SK-N-SH (cell line): ENCODE measurements around the gene MACROD1. TPM values are rescaled to one million over a fixed set of nuclear protein-coding genes. Genes with fewer than 3 reads are reported as not detected.

ENCODE experiments used
- CTCF ChIA-PET: fragments of 300-600, 350-600 bp; formaldehyde crosslinking; extraction: SDS; loops from one replicate; lab custom pipeline; 2021; lab: Yijun Ruan, JAX
- POLR2A ChIA-PET: fragments of 350-600 bp; sonication (Branson Sonifier 250); formaldehyde crosslinking; extraction: SDS; loops from one replicate; lab custom pipeline; 2020; ENCODE audit warnings: antibody characterized with exemption, inconsistent platforms; lab: Yijun Ruan, JAX
- DNase-seq: peaks from one replicate; pipeline ENCODE4 v3.0.0; 2012
- H2AFZ ChIP-seq: fragments of 200-600 bp; sonication (generic); 2 replicates; pipeline ENCODE4 v1.8.1; 2016; ENCODE audit warnings: antibody characterized with exemption, mild to moderate bottlenecking, low read depth
- H3F3A ChIP-seq: fragments of 200-600 bp; sonication (generic); replicated peaks from 2 replicates; pipeline ENCODE3; 2016; ENCODE audit warnings: antibody characterized with exemption, mild to moderate bottlenecking; ENCODE audit not compliant: insufficient read depth
- H3K27ac ChIP-seq, 2 experiments: fragments of 200-500 bp in 1 of 2; fragments of 200-600 bp in 1 of 2; sonication (Bioruptor generic) in 1 of 2; sonication (generic), shearing (Covaris generic) in 1 of 2; 2 replicates each; pipeline versions ENCODE4 v1.5.1 to v1.6.1; 2014 to 2016; ENCODE audit warnings: low read depth in 2 of 2, inconsistent platforms in 1 of 2, low read length in 1 of 2, mild to moderate bottlenecking in 1 of 2, mixed read lengths in 1 of 2
- H3K27me3 ChIP-seq: fragments of 200-600 bp; sonication (generic), shearing (Covaris generic); 2 replicates; pipeline ENCODE4 v1.6.1; 2016; ENCODE audit warnings: mixed run types; ENCODE audit not compliant: insufficient read depth
- H3K36me3 ChIP-seq, 2 experiments: fragments of 200-500 bp in 1 of 2; fragments of 200-600 bp in 1 of 2; sonication (Bioruptor generic) in 1 of 2; sonication (generic) in 1 of 2; replicated peaks in 1 of 2; 2 replicates each; pipeline versions ENCODE3 to v1.5.1; 2014 to 2016; ENCODE audit warnings: low read length in 1 of 2, mild to moderate bottlenecking in 1 of 2; ENCODE audit not compliant: insufficient read depth in 2 of 2, control insufficient read depth in 1 of 2
- H3K4me1 ChIP-seq, 2 experiments: fragments of 200-500 bp in 1 of 2; fragments of 200-600 bp in 1 of 2; sonication (Bioruptor generic) in 1 of 2; sonication (generic), shearing (Covaris generic) in 1 of 2; 2 replicates each; pipeline versions ENCODE4 v1.5.1 to v1.6.1; 2014 to 2016; ENCODE audit warnings: low read depth in 1 of 2, low read length in 1 of 2, mixed run types in 1 of 2; ENCODE audit not compliant: insufficient read depth in 2 of 2, control insufficient read depth in 1 of 2
- H3K4me2 ChIP-seq: fragments of 200-600 bp; sonication (generic), shearing (Covaris generic); 2 replicates; pipeline ENCODE4 v1.6.1; 2017; ENCODE audit warnings: mixed run types
- H3K4me3 ChIP-seq, 2 experiments: fragments of 200-500 bp in 1 of 2; fragments of 200-600 bp in 1 of 2; sonication (Bioruptor generic) in 1 of 2; sonication (generic), shearing (Covaris generic) in 1 of 2; 2 replicates each; pipeline versions ENCODE4 v1.5.1 to v1.8.1; 2014 to 2016; ENCODE audit warnings: low read depth in 2 of 2, inconsistent platforms in 1 of 2, low read length in 1 of 2, mild to moderate bottlenecking in 1 of 2, mixed read lengths in 1 of 2, moderate library complexity in 1 of 2
- H3K79me2 ChIP-seq: fragments of 200-600 bp; sonication (generic); 2 replicates; pipeline ENCODE4 v1.8.1; 2017; ENCODE audit warnings: mild to moderate bottlenecking; ENCODE audit not compliant: insufficient read depth
- H3K9ac ChIP-seq: fragments of 200-600 bp; sonication (generic); 2 replicates; pipeline ENCODE4 v1.6.1; 2017; ENCODE audit warnings: mixed run types
- H3K9me2 ChIP-seq: fragments of 200-600 bp; sonication (generic); 2 replicates; pipeline ENCODE4 v1.6.1; 2017; ENCODE audit warnings: mixed run types
- H3K9me3 ChIP-seq: fragments of 200-600 bp; sonication (generic); 2 replicates; pipeline ENCODE4 v1.6.1; 2017; ENCODE audit warnings: mixed run types, mild to moderate bottlenecking, moderate library complexity
- H4K20me1 ChIP-seq: fragments of 200-600 bp; sonication (generic); 2 replicates; pipeline ENCODE4 v1.6.1; 2017; ENCODE audit warnings: mild to moderate bottlenecking, mixed run types; ENCODE audit not compliant: insufficient read depth
- CHD2 ChIP-seq: fragments of 150-350 bp; IDR thresholded peaks from 2 replicates; pipeline ENCODE4 v1.6.1; 2018; ENCODE audit warnings: low read length; ENCODE audit not compliant: partially characterized antibody
- EZH2phosphoT487 ChIP-seq: fragments of 200-600 bp; sonication (generic); IDR thresholded peaks from 2 replicates; pipeline ENCODE4 v1.6.1; 2017; ENCODE audit warnings: low read depth, mixed run types, mild to moderate bottlenecking, antibody characterized with exemption, moderate library complexity, borderline replicate concordance
- FOXJ3 ChIP-seq: sonication (generic); formaldehyde crosslinking; IDR thresholded peaks from 2 replicates; pipeline ENCODE4 v1.5.1; 2020; ENCODE audit warnings: mild to moderate bottlenecking, missing genetic modification reagents
- GATA2 ChIP-seq: sonication (generic); formaldehyde crosslinking; IDR thresholded peaks from 2 replicates; pipeline ENCODE4 v1.5.0; 2020; ENCODE audit warnings: mild to moderate bottlenecking, missing genetic modification reagents
- NRF1 ChIP-seq: IDR thresholded peaks from 2 replicates; pipeline ENCODE4 v1.6.1; 2012; ENCODE audit warnings: low read depth, mild to moderate bottlenecking, low read length
- RAD21 ChIP-seq: IDR thresholded peaks from 2 replicates; pipeline ENCODE4 v1.6.1; 2012; ENCODE audit warnings: mild to moderate bottlenecking, low read length
- RCOR1 ChIP-seq: fragments of 150-350 bp; IDR thresholded peaks from 2 replicates; pipeline ENCODE4 v1.6.1; 2017; ENCODE audit warnings: antibody characterized with exemption, low read length
- RFX5 ChIP-seq: IDR thresholded peaks from 2 replicates; pipeline ENCODE4 v1.6.1; 2012; ENCODE audit warnings: mild to moderate bottlenecking, improper control_type of control experiment, low read length
- SIN3A ChIP-seq: IDR thresholded peaks from 2 replicates; pipeline ENCODE4 v1.6.1; 2012; ENCODE audit warnings: low read depth, mild to moderate bottlenecking, low read length, moderate library complexity, borderline replicate concordance
- SMC3 ChIP-seq: IDR thresholded peaks from 2 replicates; pipeline ENCODE4 v1.6.1; 2012; ENCODE audit warnings: low read depth, low read length, improper control_type of control experiment
- TEAD4 ChIP-seq: IDR thresholded peaks from 2 replicates; pipeline ENCODE4 v1.4.0; 2012; ENCODE audit warnings: mild to moderate bottlenecking, borderline replicate concordance; ENCODE audit not compliant: insufficient read depth
- WGBS: methylation state at CpG from one replicate; pipeline ENCODE4 v1.1.6; 2017; ENCODE audit warnings: low lambda C conversion rate; 5-methylcytosine and 5-hydroxymethylcytosine counted together
- polyA plus RNA-seq, 3 experiments: library from polyadenylated mRNA; depleted of rRNA; stranded (reverse); fragments of >200 nt; gene quantifications; 2 replicates each; pipeline ENCODE4 v1.2.3, GENCODE V29; 2012
- TF ChIP-seq, protein P1 (sequence below): fragments of 150-350 bp; IDR thresholded peaks from 2 replicates; pipeline ENCODE4 v1.6.1; 2016; ENCODE audit warnings: mild to moderate bottlenecking, low read depth, low read length
- TF ChIP-seq, protein P2 (sequence below): IDR thresholded peaks from 2 replicates; pipeline ENCODE4 v1.4.0; 2012; ENCODE audit warnings: low read depth
- TF ChIP-seq, protein P3 (sequence below): fragments of 200-600 bp; sonication (generic); IDR thresholded peaks from 2 replicates; pipeline ENCODE4 v1.6.1; 2017; ENCODE audit warnings: antibody characterized with exemption, mild to moderate bottlenecking, moderate library complexity
- TF ChIP-seq, protein P4 (sequence below): IDR thresholded peaks from 2 replicates; pipeline ENCODE4; 2012

The MACROD1 gene
- polyA plus RNA-seq, 1 of the 3 experiments (the other 2 are of a cell fraction) = 49.1 TPM

DNA sequence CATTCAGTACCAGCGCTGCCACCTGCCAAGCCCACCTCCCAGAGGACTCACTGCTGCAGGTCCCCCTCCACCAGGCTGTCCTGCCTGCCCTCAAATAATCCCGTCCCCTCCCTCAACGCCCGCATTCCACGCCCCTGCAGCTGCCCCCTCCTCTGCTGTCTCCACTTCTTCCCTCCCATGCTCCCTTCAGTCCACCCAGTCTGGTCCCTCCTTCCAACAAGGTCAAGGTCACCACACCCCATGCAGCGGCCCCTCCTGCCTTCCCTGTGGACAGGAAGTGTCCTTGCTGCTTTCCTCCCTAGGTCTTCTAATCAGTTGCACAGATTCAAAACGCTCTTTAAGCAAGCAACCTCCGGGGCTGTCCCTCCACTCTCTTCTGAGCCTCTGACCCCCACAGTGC lies 12.1 kb downstream of the MACROD1 start (continued):
- TF ChIP-seq, protein P1, sequence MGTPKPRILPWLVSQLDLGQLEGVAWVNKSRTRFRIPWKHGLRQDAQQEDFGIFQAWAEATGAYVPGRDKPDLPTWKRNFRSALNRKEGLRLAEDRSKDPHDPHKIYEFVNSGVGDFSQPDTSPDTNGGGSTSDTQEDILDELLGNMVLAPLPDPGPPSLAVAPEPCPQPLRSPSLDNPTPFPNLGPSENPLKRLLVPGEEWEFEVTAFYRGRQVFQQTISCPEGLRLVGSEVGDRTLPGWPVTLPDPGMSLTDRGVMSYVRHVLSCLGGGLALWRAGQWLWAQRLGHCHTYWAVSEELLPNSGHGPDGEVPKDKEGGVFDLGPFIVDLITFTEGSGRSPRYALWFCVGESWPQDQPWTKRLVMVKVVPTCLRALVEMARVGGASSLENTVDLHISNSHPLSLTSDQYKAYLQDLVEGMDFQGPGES = no peak
- no peak for TF ChIP-seq SIN3A
- TF ChIP-seq RAD21 = no peak
- TF ChIP-seq, protein P2, sequence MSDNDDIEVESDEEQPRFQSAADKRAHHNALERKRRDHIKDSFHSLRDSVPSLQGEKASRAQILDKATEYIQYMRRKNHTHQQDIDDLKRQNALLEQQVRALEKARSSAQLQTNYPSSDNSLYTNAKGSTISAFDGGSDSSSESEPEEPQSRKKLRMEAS = no peak
- TF ChIP-seq NRF1 = no peak
- no peak for TF ChIP-seq RFX5
- no peak for TF ChIP-seq EZH2phosphoT487
- no peak for TF ChIP-seq FOXJ3 (CRISPR knock-in tag)
- no peak for TF ChIP-seq CHD2
- TF ChIP-seq TEAD4 = no peak
- no peak for TF ChIP-seq GATA2 (CRISPR knock-in tag)

DNA sequence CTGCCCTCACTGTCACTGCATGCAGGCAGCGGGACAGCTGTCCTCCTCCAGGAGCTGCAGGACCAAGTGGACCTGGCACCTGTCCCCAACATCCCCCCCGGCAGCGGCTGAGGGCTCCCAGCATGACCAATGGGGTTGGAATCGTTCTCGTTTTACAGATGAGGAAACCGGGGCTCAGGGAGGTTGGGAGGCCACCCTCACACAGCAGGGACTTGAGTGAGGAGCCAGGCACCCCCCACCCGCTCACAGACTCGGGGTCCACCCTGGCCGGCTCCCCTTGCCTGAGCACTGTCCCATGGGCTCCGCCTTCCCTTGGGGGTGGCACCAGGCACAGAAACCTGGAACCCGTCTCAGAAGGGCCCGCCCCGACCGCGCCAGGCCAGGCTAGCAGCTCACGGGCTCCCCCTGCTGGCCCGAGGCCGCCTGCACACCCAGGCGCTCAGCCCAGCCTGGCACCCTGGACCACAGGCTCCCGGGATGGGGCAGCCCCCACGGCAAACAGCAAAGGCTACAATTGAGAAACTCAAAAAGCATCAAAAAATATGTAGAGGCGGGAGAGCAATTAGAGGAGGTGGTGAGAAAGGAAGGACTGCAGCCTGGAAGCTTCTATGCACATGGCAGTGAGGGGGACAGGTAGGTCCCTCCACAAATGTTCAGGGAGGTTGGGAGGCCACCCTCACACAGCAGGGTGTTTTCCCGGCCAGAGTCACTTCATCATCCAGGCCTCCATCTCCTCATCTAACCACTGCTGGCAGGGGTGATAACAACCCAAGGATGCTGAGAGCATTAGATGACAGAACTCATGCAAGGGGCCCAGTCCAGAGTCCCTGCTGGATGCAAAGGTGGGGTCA lies 12.8 kb downstream of the MACROD1 start:
- H3K79me2 ChIP-seq = peaks cover 3% of the 10 kb centered on the region; the same call in 1 of the 2 replicates
- ChIA-PET CTCF (interaction anchor here (0.5 to 14.5 kb wide), 35 partner anchors 11 to 316 kb away, joined by 3 to 207 read pairs (median 3); partner anchors contain the start of genes COX8A, FKBP2, FLRT1 and MACROD1), POLR2A (interaction anchor here (1.5 kb wide), 1 partner anchor 32 kb away, joined by 4 read pairs; no protein-coding TSS in a partner anchor)
- H3K36me3 ChIP-seq = no peaks in the 10 kb centered on the region
- no peaks in the 10 kb centered on the region for H3K9me3 ChIP-seq
- TF ChIP-seq SMC3 (peak; percentile 74), RCOR1 (0 out of 2 replicates have a peak, but pooled peaks have one; percentile 9), RAD21 (peak; percentile 84)
- TF ChIP-seq, protein P3, sequence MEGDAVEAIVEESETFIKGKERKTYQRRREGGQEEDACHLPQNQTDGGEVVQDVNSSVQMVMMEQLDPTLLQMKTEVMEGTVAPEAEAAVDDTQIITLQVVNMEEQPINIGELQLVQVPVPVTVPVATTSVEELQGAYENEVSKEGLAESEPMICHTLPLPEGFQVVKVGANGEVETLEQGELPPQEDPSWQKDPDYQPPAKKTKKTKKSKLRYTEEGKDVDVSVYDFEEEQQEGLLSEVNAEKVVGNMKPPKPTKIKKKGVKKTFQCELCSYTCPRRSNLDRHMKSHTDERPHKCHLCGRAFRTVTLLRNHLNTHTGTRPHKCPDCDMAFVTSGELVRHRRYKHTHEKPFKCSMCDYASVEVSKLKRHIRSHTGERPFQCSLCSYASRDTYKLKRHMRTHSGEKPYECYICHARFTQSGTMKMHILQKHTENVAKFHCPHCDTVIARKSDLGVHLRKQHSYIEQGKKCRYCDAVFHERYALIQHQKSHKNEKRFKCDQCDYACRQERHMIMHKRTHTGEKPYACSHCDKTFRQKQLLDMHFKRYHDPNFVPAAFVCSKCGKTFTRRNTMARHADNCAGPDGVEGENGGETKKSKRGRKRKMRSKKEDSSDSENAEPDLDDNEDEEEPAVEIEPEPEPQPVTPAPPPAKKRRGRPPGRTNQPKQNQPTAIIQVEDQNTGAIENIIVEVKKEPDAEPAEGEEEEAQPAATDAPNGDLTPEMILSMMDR = peak; percentile 99
- TF ChIP-seq, protein P4, sequence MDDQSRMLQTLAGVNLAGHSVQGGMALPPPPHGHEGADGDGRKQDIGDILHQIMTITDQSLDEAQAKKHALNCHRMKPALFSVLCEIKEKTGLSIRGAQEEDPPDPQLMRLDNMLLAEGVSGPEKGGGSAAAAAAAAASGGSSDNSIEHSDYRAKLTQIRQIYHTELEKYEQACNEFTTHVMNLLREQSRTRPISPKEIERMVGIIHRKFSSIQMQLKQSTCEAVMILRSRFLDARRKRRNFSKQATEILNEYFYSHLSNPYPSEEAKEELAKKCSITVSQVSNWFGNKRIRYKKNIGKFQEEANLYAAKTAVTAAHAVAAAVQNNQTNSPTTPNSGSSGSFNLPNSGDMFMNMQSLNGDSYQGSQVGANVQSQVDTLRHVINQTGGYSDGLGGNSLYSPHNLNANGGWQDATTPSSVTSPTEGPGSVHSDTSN = no peak
- no peak overlapping the region for H3K9ac ChIP-seq
- H3K27me3 ChIP-seq = no peaks in the 10 kb centered on the region
- peak overlapping the region in 1 of 2 experiments; percentile 55; a peak in 1 of 4 replicates for H3K27ac ChIP-seq
- 10% methylated on average over 8 of the region's 23 CpGs for WGBS
- no peaks in the 10 kb centered on the region for H3K9me2 ChIP-seq
- DNase-seq = peak; percentile 95
- H3F3A ChIP-seq = peaks cover 3% of the 10 kb centered on the region
- H3K4me2 ChIP-seq = 0 out of 2 replicates have a peak overlapping the region, but pooled peaks have one; percentile 28
- H2AFZ ChIP-seq = no peak overlapping the region; the same call in 1 of the 2 replicates
- H4K20me1 ChIP-seq = no peaks in the 10 kb centered on the region
- H3K4me3 ChIP-seq = peak overlapping the region in 1 of 2 experiments; percentile 42; a peak in 1 of 4 replicates
- peaks cover 0 to 55% of the 10 kb centered on the region in 2 experiments; a peak in 2 of 4 replicates for H3K4me1 ChIP-seq
